ENCODE results near the gene RASEF.
"Not testable (repeated sequence)": the region's sequence is repeated elsewhere in the genome, so short reads cannot be mapped to it uniquely, and the experiment has no call there.

Gene RASEF

DNA sequence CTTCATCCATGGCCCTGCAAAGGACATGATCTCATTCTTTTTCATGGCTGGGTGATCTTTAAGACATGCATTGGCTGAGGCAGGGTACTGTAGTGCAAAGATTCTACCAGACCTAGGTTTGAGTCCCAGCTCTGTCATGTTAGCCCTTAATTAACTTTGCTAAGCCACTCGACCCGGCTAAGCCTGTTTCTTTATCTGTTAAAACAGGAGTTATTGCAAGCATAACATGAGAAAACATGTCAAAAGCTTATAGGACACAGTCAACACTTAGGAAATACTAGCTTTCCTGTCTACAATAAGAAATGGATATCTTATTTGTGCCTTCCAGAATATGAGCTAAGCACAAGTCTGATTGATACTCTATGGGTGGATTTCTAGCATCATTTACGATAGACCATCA, 92.6 kb downstream of the RASEF start:
- DNase-seq (ENCODE audit: low spot score), result no peak

DNA sequence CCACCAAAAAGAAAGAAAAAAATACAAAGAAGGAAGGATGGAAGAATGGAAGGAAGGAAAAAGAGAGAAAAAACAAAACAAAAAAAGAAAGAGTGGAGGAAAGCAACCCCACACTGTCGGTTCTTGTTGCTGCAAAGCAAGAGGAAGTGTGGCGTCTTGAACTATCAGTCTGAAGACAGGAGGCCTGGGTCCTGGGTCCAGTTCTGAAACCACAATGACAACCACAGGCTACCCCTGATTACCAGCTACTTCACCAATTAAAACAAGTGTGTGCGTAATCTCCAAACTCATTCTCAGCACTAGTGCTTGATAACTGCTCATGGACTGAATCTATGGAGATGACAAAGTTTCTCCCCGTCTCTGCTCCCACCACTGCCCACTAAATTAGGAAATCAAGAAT, 93.7 kb downstream of the RASEF start:
- DNase-seq (ENCODE audit: low spot score), result no peak

DNA sequence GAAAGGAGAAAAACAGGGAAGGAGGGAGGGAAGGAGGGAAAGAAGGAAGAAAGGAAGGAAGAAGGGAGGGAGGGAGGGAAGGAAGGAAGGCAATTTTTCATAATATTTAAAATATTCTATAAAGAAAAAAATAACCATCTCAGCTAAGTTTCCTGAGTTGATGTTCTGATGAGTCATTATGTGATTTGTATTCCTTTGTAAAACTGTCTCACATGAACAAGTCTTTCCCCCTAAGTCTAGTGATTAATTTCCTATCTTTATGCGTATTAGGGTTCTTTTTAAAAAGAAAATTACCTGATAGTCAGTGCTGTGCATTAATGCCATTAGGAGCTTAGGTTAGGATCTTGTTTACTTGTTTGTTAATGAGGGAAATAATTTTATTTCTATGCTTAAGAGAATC, 94.1 kb downstream of the RASEF start:
- no peak for DNase-seq (ENCODE audit: low spot score)

DNA sequence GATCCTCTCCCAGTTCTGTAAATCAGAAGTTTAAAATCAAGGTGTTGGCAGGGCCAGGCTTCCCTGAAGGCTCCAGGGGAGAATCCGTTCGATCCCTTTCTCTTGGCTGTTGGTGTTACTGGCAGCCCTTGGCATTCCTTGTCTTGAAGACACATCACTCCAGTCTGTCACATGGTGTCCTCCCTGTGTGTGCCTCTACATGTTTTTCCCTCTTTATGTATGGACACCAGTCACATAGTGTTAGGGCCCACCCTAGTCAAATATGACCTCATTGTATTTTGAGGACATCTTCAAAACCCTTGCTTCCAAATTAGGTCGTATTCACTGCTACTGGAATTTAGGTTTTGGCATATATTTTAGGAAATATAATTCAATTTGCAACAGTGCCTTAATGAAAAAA, 94.6 kb downstream of the RASEF start:
- DNase-seq (ENCODE audit: low spot score), result no peak

DNA sequence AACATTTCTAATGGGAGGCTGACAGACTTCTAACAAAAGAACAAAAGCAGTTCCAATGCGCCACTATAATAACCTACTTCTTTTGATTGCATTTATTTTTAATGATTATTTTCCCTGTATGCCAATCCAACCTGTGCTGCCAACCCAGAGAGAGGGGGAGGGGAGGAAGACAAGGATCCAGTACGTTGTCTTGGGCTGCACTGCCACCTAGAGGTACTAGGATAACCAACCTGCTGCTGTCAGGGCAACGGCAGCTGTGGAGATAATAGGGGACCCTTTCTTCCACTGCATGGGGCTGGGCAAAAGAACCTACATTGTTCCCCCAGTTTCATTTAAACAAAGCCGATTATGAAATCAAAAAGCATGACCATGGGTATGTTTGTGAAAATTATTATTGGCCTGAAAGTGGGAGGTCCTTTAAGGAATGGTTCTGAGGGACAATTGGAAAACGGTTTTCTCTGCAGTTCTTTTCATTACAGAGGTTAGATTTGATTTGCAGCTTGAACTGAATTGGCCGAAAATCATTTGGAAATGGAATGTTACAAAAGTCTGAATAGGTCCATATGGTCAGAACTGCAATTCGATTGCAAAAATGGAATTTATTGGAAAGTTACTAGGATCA, 101.3 kb downstream of the RASEF start:
- DNase-seq (ENCODE audit: low spot score), result peak; percentile 96

DNA sequence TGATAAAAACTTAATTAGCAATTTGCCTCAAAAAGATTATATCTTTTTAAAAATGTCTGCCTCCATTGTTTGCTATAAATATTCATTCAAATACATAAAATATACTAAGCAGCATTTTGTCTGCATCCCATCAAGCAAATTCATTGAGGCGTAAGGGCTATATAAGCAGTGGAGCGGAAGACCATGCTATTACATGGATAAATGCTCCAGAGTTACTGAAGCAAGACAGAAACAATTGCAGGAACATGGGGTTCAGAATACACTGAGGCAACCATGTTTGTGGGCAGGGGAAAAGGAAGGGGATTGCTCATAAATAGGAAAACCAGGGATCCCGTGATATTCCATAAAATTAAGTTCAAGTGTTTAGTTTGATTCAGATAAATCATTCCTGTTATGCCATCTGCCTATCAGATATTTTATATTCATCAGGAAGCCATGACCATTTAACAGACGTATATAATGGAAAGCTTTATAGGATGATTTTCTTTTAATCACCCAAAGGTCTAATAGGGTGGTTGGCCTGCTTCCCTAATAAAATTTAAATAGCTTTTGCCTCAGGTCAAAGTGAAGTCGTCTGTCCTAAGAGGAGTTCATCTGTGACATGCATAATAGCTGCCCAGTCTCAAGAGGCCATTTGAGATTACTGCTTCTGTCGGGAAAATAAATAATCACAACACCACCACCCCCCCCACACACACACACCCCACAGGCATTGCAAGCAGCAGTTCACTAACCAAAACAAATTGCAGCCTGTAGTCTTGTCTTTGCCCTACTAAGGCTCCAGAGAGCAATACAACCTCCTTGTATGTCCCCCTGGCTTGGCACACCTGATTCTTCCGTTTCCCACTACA, 105.2 kb downstream of the RASEF start:
- DNase-seq (ENCODE audit: low spot score), result no peak

DNA sequence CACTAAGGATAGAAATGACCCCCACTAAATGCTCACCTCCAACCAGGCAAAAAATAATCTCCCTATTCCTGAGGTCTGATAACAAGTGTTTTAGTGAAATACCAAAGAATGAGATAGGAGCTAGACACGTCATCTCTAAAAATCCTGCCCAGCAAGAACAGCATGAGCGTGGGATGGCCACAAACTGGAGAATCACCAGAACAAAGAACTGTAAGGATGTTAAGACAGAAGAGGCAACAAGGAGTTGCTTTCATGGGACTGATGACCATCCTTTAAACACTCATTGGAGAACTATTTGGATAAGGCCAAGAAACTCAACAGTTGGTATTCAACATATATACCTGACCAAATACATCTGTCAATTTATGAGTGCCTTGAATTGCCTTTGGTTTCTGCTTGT, 113.7 kb downstream of the RASEF start:
- DNase-seq (ENCODE audit: low spot score), result no peak

DNA sequence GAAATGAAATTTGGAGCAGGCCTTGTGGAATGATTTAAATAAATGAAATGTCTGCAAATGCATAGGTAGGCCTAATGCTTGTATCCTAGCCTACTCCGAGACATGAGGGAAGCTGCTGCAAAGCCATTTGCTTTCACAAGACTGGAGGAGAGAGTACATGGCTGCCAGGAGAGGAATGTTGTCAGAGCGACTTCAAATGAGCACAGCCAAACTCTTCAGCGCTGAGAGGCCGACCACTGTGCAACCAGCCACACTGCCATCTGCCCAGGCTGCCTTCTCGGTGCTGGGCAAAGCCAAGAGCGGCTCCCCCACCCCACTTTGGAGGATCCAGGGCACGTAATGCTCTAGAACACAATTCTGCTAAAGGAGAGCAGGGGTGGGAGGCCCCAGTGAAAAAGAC, 122.6 kb downstream of the RASEF start:
- no peak for DNase-seq (ENCODE audit: low spot score)

DNA sequence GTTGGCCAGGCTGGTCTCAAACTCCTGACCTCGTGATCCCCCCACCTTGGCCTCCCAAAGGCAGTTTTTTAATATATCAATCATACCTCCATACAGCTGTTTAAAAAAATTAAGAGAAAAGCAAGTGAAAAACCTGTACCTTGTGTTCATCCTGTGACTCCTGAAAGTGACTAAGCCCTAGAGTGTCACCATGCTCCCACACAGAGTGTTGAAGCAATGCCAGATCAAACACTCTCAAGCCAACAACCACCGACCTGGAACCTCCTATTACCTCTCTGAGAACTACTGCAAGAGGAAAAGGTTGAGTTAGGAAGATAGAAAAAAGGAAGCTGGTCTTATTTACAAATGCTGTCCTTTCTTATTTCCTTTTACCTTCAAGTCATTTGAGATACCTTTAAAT, 123.5 kb downstream of the RASEF start:
- DNase-seq (ENCODE audit: low spot score), result no peak

DNA sequence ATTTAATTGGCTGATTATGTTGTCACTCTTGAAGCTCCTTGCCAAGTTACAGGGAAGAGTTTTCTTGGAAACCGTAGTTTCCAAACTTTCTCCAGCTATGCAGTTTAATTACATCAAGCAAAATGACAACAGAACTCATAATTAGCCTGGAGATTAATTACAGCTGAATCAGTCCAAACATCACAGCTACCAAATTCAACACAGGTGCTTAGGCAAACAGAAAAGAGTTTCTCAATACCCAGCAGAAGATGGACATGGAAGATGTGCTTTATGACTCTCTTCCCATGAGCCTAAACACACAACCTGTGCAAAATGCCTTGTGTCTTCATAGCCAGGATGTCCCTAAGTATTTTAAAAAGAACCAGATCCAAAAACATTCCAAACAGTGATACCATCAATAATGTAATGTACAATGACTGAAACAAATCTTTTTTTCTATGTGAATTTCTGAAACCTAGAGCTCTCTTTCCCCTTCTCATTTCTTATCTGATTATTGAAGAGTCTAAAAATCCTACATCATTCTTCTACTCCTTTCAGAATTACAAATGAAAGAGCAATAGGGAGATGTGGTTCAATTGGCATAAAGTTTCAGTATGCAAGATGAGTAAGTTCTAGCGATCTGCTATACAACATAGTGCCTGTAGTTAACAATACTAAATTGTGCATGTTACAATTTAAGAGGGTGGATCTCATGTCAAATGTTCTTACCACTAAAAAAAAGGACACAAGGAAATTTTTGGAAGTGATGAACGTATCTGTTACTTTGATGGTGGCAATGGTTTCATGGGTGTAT, 124.3 kb downstream of the RASEF start:
- DNase-seq (ENCODE audit: low spot score), result no peak

DNA sequence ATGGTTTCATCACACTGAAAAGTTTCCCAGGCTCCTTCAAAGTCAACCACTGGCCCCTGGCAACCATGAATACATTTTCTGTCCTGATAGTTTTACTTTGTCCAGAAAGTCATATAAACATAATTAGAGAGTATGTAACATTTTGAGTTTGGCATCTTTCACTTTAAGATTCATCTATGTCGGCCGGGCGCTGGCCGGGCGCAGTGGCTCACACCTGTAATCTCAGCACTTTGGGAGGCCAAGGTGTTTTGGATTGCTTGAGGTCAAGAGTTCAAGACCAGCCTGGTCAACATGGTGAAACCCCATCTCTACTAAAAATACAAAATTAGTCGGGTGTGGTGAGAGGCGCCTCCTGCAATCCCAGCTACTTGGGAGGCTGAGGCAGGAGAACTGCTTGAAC, 126.4 kb downstream of the RASEF start:
- DNase-seq (ENCODE audit: low spot score), result not testable (repeated sequence)

DNA sequence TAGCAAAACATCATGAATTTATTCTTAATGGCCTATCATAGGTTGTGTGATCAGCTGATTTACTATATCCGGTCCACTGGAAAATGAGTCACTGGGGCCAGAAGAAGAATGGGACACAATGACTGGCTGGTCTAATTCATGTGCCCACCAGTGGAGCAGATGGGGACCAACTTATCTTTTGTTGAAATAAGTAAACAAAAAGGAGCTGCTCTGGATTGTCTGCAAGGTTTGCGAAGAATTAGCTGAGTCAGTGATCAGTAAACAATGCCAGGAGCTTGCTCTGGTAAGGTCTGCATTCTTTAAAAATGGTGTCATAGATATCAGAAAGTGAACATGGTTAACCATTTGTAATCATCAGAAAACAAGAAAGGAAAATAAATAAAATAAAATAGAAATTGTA, 128.0 kb downstream of the RASEF start:
- DNase-seq (ENCODE audit: low spot score), result no peak

DNA sequence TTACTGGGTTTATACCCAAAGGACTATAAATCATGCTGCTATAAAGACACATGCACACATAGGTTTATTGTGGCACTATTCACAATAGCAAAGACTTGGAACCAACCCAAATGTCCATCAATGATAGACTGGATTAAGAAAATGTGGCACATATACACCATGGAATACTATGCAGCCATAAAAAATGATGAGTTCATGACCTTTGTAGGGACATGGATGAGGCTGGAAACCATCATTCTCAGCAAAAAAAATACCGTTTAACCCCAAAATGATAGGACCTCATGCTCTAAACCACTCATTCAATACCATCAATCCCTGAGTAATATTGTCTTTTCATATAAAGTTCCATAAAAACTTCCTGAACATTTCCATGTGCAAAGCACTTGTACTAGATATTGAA, 128.9 kb downstream of the RASEF start:
- not testable (repeated sequence) for DNase-seq (ENCODE audit: low spot score)

DNA sequence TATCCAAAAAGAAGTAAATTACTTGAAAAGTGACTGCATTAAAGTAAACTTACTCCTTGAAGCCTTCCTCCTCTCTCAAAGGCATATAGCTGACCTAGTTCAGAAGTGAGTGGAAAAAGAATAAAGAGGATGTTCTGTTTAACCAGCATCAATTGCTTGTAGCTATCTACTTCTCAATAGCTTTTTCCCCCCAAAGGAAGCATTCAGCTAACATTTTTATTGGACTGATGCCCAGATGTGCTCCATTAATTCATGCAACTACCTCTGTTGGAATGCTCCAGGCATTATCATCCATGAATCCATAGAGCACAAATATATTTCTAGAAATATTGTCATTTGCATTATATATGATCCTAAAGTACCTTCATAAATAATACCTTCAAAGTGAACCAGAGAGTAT, 132.8 kb downstream of the RASEF start:
- DNase-seq (ENCODE audit: low spot score), result no peak

Measured in Ammon's horn (tissue), 1 donor.